Activated CD4-positive, alpha-beta T cell treated with anti-CD3 and anti-CD28 coated beads, Interleukin-2, Interleukin-6, amounts not matched to agents 100 ng/mL and 50 ng/mL, durations not matched to agents 16 hours and 8 hours (primary cell): Measurements from ENCODE around the gene MSH5.
"Not testable (repeated sequence)": the region's sequence is repeated elsewhere in the genome, so short reads cannot be mapped to it uniquely, and the experiment has no call there.

Source experiments
- DNase-seq: peaks from one replicate; pipeline ENCODE4 v3.0.0-alpha.2; 2020

Gene MSH5

GRCh38 chr6:31739639-31740396, at the start of gene MSH5:
Gene MSH5, plus strand, starts transcription at chr6:31740005. Its CDS starts 462 bp downstream, at chr6:31740467.
- DNase-seq: peak; percentile 99

- DNase-seq: no peak
Measured at GRCh38 chr6:31690231-31691077, 49.4 kb upstream of the MSH5 start.

- DNase-seq: no peak
Measured at GRCh38 chr6:31691078-31691463, 48.7 kb upstream of the MSH5 start.

- DNase-seq: no peak
Measured at GRCh38 chr6:31691564-31692108, 48.2 kb upstream of the MSH5 start.

GRCh38 chr6:31692353-31692752, 47.5 kb upstream of the MSH5 start:
- DNase-seq: no peak

GRCh38 chr6:31692886-31693285, 46.9 kb upstream of the MSH5 start:
- DNase-seq: no peak

- no peak for DNase-seq
Measured at GRCh38 chr6:31693535-31693934, 46.3 kb upstream of the MSH5 start.

- DNase-seq: peak; percentile 40
Measured at GRCh38 chr6:31697555-31697954, 42.2 kb upstream of the MSH5 start.

GRCh38 chr6:31700740-31701401, 38.9 kb upstream of the MSH5 start:
- DNase-seq: no peak

- DNase-seq: no peak
Measured at GRCh38 chr6:31701666-31702404, 38.0 kb upstream of the MSH5 start.

- DNase-seq: peak; percentile 49
Measured at GRCh38 chr6:31702405-31702818, 37.4 kb upstream of the MSH5 start.

- peak; percentile 99 for DNase-seq
Measured at GRCh38 chr6:31702819-31703716, 36.7 kb upstream of the MSH5 start, which contains the start of gene ABHD16A. Gene ABHD16A, minus strand, starts transcription at chr6:31703324. Its CDS starts 43 bp downstream, at chr6:31703281.

GRCh38 chr6:31705931-31706330, 33.9 kb upstream of the MSH5 start:
- DNase-seq: no peak

- no peak for DNase-seq
Measured at GRCh38 chr6:31706599-31706998, 33.2 kb upstream of the MSH5 start, which contains the start of gene LY6G6F. Gene LY6G6F, plus strand, starts transcription at chr6:31706866. Its CDS starts 41 bp downstream, at chr6:31706907.

- DNase-seq: no peak
Measured at GRCh38 chr6:31707701-31708100, 32.1 kb upstream of the MSH5 start.

- no peak for DNase-seq
Measured at GRCh38 chr6:31708224-31708623, 31.6 kb upstream of the MSH5 start.

- not testable (repeated sequence) for DNase-seq
Measured at GRCh38 chr6:31709157-31709556, 30.6 kb upstream of the MSH5 start.

GRCh38 chr6:31710523-31711219, 29.1 kb upstream of the MSH5 start:
- DNase-seq: no peak

GRCh38 chr6:31711233-31711632, 28.6 kb upstream of the MSH5 start:
- no peak for DNase-seq

GRCh38 chr6:31712296-31712695, 27.5 kb upstream of the MSH5 start:
- peak; percentile 21 for DNase-seq
